Esophagus squamous epithelium (tissue), 4 donors: ENCODE data around the gene ANGPTL1.

Source experiments
- POLR2A ChIP-seq, 4 donors: fragments of 450-650 bp; IDR thresholded peaks; one replicate each; pipeline ENCODE4 v1.6.1; 2017; ENCODE audit warnings: antibody characterized with exemption in 4 of 4, mild to moderate bottlenecking in 4 of 4, moderate library complexity in 3 of 4
- TF ChIP-seq, protein P1 (sequence below), 6 experiments: fragments of 450-650 bp in 4 of 6; fragments of 200-600 bp in 2 of 6; sonication (generic) in 2 of 6; IDR thresholded peaks; one replicate each; pipeline ENCODE4 v1.5.1; 2016 to 2019; ENCODE audit warnings: antibody characterized with exemption in 6 of 6, mild to moderate bottlenecking in 4 of 6, moderate library complexity in 4 of 6

DNA sequence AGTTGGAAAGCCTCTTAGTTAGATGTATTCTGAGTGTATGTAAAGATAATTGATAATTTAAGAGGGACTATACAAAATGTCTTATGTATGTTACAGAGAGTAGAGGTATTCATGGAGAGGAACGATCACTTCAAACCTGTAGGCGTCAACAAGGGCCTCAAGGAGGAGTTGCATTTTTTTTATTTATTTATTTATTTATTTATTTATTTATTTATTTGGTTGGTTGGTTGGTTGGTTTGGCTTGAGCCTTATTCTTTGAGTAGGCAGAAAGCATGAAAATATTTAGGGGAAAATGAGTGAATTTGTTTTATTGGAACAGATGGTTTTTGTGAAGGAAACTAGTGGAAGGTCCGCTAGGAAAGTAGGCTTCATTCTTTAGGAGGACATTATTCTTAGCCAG is 8.5 kb downstream of the ANGPTL1 start:
- no peak for TF ChIP-seq POLR2A (IDR thresholded peaks at IDR 0.05)
- TF ChIP-seq, protein P1, sequence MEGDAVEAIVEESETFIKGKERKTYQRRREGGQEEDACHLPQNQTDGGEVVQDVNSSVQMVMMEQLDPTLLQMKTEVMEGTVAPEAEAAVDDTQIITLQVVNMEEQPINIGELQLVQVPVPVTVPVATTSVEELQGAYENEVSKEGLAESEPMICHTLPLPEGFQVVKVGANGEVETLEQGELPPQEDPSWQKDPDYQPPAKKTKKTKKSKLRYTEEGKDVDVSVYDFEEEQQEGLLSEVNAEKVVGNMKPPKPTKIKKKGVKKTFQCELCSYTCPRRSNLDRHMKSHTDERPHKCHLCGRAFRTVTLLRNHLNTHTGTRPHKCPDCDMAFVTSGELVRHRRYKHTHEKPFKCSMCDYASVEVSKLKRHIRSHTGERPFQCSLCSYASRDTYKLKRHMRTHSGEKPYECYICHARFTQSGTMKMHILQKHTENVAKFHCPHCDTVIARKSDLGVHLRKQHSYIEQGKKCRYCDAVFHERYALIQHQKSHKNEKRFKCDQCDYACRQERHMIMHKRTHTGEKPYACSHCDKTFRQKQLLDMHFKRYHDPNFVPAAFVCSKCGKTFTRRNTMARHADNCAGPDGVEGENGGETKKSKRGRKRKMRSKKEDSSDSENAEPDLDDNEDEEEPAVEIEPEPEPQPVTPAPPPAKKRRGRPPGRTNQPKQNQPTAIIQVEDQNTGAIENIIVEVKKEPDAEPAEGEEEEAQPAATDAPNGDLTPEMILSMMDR (IDR thresholded peaks at IDR 0.05): no peak
